HG03139 (cell line): ENCODE measurements around the gene C4orf50.

Experiments used
- ATAC-seq: cut with Tn5 transposase; IDR thresholded peaks from one replicate; pipeline ENCODE4 v1.9.1; 2021; ENCODE audit not compliant: unreplicated experiment

Gene C4orf50

DNA sequence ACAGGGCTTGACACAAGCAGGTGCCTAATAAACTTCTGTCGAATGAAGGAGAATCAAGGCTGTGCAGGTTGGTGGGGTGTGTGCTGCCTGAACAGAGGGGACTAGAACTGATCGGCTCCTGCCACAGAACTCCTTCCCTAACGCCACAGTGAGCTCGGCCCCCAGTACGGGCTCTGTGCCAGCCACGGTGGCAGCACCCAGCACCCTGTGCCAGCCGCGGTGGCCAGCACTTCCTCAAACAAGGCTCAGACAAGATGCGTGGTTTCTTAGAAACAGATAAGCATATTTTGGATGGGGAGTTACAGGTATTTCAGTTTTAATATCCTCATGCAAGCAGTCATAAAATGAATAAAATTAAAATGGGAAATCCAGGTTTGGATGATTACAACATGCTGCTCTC, 26.0 kb upstream of the C4orf50 start:
- ATAC-seq = no peak

- no peak for ATAC-seq
Observed at GRCh38 chr4:6043843-6044242, 25.6 kb upstream of the C4orf50 start.

DNA sequence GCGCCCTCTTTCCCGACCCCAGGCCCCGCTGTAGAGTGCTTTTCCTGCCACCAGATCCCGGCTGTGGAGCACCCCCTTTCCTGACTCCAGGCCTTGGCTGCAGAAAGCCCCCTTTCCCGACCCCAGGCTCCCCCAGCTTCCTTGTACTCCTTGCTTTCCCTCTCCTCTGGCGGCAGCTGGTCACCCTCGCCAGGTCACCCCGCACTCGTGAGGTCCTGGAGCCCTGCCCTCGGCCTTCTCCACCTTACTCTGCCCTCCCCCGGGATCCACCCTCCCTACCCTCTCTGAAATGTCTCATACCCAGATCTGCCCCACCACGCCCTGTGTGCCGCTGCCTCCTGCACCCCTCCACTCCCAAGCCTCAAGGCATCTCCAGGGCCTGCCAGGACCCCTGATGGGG, 25.0 kb upstream of the C4orf50 start:
- no peak for ATAC-seq

- no peak for ATAC-seq
Observed at GRCh38 chr4:6042293-6043063, 24.2 kb upstream of the C4orf50 start.

- no peak for ATAC-seq
Observed at GRCh38 chr4:6041800-6042199, 23.6 kb upstream of the C4orf50 start.

DNA sequence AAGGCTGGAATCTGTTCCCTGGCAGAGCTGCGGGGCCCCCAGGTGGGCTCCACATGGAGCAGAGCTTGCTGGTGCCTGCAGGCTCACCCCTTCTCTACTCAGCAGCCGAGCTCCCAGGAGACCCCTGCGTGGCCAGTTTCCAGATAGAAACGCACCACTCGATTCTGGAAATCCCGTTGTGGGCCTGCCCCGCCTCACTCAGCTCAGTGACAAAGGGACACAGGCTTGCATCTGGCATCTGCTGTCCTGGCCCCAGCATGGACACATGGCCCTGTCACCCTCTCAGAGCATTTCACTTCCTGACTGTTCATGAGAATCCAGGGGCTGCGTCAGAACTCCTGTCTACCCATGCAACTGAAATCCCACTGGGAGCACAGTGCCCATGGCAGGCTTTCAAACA, 20.5 kb upstream of the C4orf50 start:
- ATAC-seq = no peak

- ATAC-seq = no peak
Observed at GRCh38 chr4:6035786-6036185, 17.6 kb upstream of the C4orf50 start.

DNA sequence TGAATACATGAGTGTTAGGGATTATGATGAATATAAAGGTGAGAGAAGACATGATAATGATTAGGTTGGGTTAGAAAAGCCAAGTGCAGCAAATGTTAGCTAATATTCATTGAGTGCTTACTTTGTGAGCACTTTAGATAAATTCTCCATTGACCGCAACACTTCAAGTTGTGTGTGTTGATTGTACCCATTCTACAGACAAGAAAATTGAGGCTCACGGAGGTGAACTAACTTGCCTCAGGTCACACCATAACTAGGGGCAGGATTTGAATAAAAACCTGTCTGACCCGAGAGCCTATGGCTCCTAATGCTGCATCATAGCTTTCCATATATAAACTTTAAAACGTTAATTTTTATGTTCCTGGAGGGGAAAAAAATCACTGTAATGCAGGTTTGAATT, 15.2 kb upstream of the C4orf50 start:
- no peak for ATAC-seq

DNA sequence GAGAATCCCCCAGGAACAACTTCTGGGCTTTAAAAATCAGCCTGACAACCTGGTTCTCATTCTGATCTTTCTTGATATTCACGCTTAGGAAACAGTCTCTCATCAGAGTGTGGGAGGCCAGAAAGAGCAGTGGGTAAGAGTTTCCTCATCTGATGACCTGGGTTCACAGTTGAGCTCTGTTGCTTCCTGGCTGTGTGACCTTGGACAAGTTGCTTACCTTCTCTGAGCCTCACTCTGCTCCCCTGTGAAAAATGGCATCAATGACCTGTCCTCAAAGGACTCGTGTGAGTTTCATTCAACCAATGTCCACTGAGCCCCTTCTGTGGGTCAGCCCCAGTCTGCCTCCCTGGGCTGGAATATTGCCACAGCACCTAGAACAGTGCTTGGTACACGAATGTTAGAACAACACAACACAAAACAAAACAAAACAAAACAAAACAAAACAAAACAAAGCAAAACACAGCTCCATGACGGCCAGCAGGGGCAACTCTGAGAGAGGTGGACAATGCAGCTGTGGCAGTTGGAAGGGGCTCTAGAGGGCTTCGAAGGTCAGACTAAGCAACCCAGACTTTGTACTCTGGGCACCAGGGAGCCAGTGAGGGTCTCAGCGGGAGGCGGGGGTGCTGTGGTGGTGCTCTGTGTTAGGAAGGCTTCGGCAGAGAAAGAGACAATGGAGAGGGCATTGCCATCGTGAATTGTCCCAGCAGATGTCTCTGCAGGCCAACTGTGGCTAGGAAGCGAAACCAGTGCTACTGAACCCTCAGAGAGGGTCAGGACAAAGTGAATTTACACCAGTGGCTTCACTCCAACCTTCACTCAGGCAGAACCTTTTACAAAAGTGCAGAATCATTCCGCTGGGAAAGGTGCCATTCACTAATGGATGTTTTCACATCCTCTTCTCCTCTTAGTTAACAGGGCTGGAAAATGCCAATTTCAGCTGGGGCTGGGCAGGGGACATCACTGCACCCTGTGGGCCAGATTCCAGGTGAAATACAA, 14.3 kb upstream of the C4orf50 start:
- ATAC-seq = no peak

- no peak for ATAC-seq
Observed at GRCh38 chr4:6031846-6032245, 13.6 kb upstream of the C4orf50 start.

DNA sequence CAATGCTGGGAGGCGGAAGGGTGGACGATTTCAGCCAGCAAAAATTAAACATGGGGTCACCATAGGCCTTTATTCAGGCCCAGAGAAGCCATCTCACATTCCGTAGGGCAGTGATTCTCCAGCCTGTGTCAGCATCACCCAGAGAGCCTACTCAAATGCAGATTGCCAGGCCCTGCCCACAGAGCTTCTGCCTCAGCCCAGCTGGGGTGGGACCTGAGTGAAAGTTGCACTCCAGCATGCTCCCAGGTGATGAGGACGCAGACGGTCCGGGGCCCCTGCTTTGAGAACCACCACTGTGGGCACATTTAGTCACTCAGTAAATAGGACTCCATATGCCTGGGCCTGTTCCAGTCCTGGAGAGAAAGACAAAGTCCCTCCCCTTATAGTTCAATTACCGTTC, 12.4 kb upstream of the C4orf50 start:
- no peak for ATAC-seq

DNA sequence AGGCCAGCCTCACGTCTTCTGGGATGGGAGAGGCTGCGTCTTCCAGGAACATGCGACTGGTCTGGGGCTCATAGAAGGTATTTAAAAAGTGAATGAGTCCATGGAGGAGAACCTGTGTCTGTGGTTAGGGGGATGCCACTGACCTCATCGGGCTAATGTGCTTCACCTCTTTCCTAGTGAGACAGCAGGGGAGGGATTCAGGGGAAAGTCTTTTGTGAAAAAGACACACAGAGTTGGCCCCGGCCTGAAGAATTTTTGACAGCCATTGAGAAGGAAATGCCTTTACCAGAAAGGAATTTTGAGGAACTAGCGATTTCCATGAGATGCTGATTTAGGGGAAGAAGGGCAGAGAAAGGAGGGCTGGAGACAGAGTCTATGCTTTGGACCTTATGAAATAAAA, 11.0 kb upstream of the C4orf50 start:
- ATAC-seq = no peak

DNA sequence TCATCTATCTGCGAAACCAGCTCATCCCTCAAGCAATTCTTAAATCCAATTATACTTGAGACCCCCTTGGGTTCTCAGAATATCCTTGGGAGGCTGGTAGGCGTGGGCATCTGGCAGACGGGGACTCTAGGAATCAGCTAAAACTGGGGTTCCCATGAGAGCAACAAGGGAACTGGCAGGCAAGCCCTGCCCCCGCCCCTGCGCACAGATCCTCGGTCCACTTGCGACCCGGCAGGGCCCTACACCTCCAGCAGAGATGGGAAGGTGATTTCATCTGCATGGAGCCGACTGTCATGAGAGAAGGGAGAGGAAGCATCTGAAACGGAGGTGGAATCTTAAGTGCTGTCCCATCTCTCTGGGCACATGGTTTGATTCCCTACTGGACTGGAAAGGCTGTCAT, 9.9 kb upstream of the C4orf50 start:
- no peak for ATAC-seq

DNA sequence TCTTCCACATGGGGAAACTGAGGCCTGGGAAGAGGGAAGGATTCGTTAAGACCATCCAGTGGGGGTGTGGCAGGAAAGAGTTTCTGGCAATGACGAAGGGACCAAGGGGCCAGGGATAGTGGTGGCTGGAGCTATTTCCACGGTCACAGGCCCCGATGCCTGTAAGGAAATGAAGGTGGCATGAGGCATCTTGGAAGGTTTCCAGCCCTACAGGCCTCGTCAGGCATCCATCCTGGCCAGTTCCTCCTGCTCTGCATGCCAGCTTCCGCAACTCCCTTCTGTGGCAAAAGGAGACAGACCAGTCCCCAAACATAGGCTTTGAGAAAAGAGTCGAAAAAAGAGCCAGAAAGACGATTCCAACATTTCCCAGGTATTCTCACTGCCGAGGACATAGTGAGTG, 9.2 kb upstream of the C4orf50 start:
- ATAC-seq = no peak

- ATAC-seq = no peak
Observed at GRCh38 chr4:6024313-6024960, 6.2 kb upstream of the C4orf50 start.

- ATAC-seq = no peak
Observed at GRCh38 chr4:6023731-6024130, 5.5 kb upstream of the C4orf50 start.

GRCh38 chr4:6022607-6023288, 4.5 kb upstream of the C4orf50 start:
- no peak for ATAC-seq

DNA sequence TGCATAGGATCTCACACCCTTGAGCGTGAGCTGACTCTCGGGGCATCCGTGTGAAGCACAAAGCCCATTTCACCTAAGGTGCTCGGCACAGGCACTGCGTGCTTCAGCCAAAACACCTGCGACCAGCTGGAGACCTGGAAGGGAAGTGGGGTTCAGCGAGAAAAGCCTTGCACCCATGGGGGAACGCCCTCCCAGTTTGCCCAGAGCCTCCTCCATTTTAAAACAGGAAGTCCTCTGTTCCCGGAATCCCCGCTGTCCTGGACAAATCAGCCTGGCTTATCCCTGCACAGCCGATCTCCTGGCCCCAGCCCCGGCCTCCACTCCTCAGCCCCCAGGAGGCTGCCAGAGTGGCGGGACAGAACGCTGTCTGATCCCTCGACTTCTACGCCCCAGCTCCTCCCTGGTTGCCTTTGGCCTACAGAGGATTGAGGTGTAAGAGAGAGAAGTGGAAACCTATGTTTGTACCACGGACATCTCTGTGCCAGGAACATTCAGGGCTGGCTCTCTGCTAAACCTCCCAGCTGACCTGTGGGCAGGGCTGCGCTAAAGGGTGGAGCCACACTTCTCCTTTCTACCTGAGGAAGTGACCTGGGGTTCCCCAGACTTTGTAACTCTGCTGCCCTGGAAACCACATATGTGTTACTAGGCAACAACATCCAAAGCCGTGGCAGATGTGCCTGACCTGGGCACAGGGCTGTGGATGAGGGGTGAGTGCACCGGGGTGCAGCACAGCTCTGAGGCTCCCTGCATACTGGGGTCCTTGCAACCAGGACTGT, 3.8 kb upstream of the C4orf50 start:
- no peak for ATAC-seq

DNA sequence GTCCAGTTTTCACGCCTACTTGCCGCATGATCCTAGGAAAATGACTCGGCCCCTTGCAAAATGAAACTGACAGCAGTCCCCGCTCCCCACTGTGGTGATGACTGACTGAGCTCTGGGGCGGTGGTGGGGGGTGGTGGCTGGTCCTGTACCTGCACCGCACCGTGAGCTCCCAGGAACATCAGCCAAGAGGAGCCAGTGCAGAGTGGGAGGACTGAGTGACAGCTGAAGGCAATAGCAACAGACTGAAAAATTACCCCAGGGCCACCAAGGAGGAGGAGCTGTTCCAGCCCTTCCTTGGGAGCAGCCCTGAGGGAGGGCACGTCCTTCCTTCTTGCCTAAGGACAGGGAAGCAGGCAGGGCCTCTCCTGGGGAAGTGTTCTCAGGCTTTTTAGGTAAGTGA, 2.4 kb upstream of the C4orf50 start:
- ATAC-seq = no peak
